ENCODE measurements around the gene PLEKHM3. TPM values are rescaled to one million over a fixed set of nuclear protein-coding genes. Genes with fewer than 3 reads are reported as not detected.
A peak's percentile ranks its signal among the peaks of the same experiment; 100 is the strongest.

The PLEKHM3 gene
- total and polyA plus RNA-seq, 2 experiments from 2014 or later = 3.9 to 8.8 TPM

DNA sequence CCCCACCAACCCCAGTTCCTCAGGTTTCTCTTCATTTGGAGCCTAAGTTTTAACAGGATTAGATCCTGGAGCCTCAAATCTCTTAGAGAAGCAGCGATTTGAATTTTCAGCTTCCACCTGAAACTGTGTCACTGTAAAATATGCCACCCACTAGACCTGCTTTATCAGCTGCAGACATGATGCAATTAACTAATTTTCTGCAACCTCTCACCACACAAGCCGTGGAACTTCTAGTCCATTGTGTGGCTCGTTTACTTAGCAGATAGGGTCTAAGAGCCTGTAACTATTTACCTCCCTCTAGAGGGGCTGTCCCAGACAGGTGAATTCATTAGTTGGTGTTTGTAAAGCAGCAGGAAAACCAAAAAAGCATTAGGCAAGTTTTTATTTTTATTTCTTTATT, 224.1 kb downstream of the PLEKHM3 start:
- no peaks in the 10 kb centered on the region; the same call in 2 of the 3 replicates for H3K9me3 Mint-ChIP-seq
- no peak overlapping the region for H3K4me3 Mint-ChIP-seq
- Histone ChIP-seq H3K36me3 (ENCODE audit: insufficient read depth) (no peaks in the 10 kb centered on the region), H3K9me2 (ENCODE audit: insufficient read depth) (peaks cover 3% of the 10 kb centered on the region; the same call in 1 of the 2 replicates), H3K4me2 (peak overlapping the region; percentile 46; the same call in 1 of the 2 replicates), H3K27ac (ENCODE audit: low read depth) (peak overlapping the region; percentile 83), H3K79me2 (replicated peaks; ENCODE audit: insufficient read depth) (no peaks in the 10 kb centered on the region), H2AFZ (peak overlapping the region; percentile 87; the same call in 1 of the 2 replicates), H3K4me1 (ENCODE audit: insufficient read depth) (peaks cover 29% of the 10 kb centered on the region), H3K4me3 (no peak overlapping the region), H4K20me1 (replicated peaks; ENCODE audit: insufficient read depth) (no peaks in the 10 kb centered on the region), H3K27me3 (ENCODE audit: insufficient read depth) (no peaks in the 10 kb centered on the region), H3F3A (replicated peaks; ENCODE audit: low read depth) (0 out of 2 replicates have a peak, but pooled peaks cover 3% of the 10 kb centered on the region)
- H3K4me1 Mint-ChIP-seq = peaks cover 24% of the 10 kb centered on the region
- no peak overlapping the region for H3K27ac Mint-ChIP-seq
- no peaks in the 10 kb centered on the region for H3K36me3 Mint-ChIP-seq (ENCODE audit: low read depth)
- TF ChIP-seq STAT1 (IDR thresholded peaks at IDR 0.05; ENCODE audit: unreplicated experiment) (no peak), CREB1 (CRISPR knock-in tag; IDR thresholded peaks at IDR 0.05; ENCODE audit: low read depth) (no peak), ZNF331 (CRISPR knock-in tag; IDR thresholded peaks at IDR 0.05; ENCODE audit: low read depth) (no peak), CTCF (conservative IDR thresholded peaks at IDR 0.05; ENCODE audit: low read depth in 2 of 2) (no peak), NANOG (IDR thresholded peaks at IDR 0.05; ENCODE audit: borderline replicate concordance) (no peak), ZNF114 (CRISPR knock-in tag; IDR thresholded peaks at IDR 0.05) (no peak), EZH2 (IDR thresholded peaks at IDR 0.05; ENCODE audit: low read depth, unreplicated experiment) (no peak), EZH2phosphoT487 (IDR thresholded peaks at IDR 0.05; ENCODE audit: unreplicated experiment) (no peak), JUNB (IDR thresholded peaks at IDR 0.05; ENCODE audit: unreplicated experiment) (no peak), POLR2AphosphoS5 (IDR thresholded peaks at IDR 0.05; ENCODE audit: low read depth) (no peak)
- TF ChIP-seq, protein P1, sequence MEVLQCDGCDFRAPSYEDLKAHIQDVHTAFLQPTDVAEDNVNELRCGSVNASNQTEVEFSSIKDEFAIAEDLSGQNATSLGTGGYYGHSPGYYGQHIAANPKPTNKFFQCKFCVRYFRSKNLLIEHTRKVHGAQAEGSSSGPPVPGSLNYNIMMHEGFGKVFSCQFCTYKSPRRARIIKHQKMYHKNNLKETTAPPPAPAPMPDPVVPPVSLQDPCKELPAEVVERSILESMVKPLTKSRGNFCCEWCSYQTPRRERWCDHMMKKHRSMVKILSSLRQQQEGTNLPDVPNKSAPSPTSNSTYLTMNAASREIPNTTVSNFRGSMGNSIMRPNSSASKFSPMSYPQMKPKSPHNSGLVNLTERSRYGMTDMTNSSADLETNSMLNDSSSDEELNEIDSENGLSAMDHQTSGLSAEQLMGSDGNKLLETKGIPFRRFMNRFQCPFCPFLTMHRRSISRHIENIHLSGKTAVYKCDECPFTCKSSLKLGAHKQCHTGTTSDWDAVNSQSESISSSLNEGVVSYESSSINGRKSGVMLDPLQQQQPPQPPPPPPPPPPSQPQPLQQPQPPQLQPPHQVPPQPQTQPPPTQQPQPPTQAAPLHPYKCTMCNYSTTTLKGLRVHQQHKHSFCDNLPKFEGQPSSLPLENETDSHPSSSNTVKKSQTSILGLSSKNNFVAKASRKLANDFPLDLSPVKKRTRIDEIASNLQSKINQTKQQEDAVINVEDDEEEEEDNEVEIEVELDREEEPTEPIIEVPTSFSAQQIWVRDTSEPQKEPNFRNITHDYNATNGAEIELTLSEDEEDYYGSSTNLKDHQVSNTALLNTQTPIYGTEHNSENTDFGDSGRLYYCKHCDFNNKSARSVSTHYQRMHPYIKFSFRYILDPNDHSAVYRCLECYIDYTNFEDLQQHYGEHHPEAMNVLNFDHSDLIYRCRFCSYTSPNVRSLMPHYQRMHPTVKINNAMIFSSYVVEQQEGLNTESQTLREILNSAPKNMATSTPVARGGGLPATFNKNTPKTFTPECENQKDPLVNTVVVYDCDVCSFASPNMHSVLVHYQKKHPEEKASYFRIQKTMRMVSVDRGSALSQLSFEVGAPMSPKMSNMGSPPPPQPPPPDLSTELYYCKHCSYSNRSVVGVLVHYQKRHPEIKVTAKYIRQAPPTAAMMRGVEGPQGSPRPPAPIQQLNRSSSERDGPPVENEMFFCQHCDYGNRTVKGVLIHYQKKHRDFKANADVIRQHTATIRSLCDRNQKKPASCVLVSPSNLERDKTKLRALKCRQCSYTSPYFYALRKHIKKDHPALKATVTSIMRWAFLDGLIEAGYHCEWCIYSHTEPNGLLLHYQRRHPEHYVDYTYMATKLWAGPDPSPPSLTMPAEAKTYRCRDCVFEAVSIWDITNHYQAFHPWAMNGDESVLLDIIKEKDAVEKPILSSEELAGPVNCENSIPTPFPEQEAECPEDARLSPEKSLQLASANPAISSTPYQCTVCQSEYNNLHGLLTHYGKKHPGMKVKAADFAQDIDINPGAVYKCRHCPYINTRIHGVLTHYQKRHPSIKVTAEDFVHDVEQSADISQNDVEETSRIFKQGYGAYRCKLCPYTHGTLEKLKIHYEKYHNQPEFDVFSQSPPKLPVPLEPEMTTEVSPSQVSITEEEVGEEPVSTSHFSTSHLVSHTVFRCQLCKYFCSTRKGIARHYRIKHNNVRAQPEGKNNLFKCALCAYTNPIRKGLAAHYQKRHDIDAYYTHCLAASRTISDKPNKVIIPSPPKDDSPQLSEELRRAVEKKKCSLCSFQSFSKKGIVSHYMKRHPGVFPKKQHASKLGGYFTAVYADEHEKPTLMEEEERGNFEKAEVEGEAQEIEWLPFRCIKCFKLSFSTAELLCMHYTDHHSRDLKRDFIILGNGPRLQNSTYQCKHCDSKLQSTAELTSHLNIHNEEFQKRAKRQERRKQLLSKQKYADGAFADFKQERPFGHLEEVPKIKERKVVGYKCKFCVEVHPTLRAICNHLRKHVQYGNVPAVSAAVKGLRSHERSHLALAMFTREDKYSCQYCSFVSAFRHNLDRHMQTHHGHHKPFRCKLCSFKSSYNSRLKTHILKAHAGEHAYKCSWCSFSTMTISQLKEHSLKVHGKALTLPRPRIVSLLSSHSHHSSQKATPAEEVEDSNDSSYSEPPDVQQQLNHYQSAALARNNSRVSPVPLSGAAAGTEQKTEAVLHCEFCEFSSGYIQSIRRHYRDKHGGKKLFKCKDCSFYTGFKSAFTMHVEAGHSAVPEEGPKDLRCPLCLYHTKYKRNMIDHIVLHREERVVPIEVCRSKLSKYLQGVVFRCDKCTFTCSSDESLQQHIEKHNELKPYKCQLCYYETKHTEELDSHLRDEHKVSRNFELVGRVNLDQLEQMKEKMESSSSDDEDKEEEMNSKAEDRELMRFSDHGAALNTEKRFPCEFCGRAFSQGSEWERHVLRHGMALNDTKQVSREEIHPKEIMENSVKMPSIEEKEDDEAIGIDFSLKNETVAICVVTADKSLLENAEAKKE (CRISPR knock-in tag; IDR thresholded peaks at IDR 0.05) = no peak
- TF ChIP-seq, protein P2, sequence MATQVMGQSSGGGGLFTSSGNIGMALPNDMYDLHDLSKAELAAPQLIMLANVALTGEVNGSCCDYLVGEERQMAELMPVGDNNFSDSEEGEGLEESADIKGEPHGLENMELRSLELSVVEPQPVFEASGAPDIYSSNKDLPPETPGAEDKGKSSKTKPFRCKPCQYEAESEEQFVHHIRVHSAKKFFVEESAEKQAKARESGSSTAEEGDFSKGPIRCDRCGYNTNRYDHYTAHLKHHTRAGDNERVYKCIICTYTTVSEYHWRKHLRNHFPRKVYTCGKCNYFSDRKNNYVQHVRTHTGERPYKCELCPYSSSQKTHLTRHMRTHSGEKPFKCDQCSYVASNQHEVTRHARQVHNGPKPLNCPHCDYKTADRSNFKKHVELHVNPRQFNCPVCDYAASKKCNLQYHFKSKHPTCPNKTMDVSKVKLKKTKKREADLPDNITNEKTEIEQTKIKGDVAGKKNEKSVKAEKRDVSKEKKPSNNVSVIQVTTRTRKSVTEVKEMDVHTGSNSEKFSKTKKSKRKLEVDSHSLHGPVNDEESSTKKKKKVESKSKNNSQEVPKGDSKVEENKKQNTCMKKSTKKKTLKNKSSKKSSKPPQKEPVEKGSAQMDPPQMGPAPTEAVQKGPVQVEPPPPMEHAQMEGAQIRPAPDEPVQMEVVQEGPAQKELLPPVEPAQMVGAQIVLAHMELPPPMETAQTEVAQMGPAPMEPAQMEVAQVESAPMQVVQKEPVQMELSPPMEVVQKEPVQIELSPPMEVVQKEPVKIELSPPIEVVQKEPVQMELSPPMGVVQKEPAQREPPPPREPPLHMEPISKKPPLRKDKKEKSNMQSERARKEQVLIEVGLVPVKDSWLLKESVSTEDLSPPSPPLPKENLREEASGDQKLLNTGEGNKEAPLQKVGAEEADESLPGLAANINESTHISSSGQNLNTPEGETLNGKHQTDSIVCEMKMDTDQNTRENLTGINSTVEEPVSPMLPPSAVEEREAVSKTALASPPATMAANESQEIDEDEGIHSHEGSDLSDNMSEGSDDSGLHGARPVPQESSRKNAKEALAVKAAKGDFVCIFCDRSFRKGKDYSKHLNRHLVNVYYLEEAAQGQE (IDR thresholded peaks at IDR 0.05; ENCODE audit: unreplicated experiment) = no peak
- TF ChIP-seq, protein P3, sequence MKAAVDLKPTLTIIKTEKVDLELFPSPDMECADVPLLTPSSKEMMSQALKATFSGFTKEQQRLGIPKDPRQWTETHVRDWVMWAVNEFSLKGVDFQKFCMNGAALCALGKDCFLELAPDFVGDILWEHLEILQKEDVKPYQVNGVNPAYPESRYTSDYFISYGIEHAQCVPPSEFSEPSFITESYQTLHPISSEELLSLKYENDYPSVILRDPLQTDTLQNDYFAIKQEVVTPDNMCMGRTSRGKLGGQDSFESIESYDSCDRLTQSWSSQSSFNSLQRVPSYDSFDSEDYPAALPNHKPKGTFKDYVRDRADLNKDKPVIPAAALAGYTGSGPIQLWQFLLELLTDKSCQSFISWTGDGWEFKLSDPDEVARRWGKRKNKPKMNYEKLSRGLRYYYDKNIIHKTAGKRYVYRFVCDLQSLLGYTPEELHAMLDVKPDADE (IDR thresholded peaks at IDR 0.05) = no peak
- peaks cover 8% of the 10 kb centered on the region for H3K27me3 Mint-ChIP-seq (ENCODE audit: insufficient read depth, low read depth, poor library complexity)
- ATAC-seq (peak; percentile 17; the same call in 2 of the 3 replicates), DNase-seq (ENCODE audit: low spot score) (peak; percentile 32)

All from GM23338 (cell line).